HG03139 (cell line): Measurements from ENCODE around the gene ATP6V0E1.
A peak's percentile ranks its signal among the peaks of the same experiment; 100 is the strongest.
"Not testable (repeated sequence)": the region's sequence is repeated elsewhere in the genome, so short reads cannot be mapped to it uniquely, and the experiment has no call there.

Experiments
- ATAC-seq: cut with Tn5 transposase; IDR thresholded peaks from one replicate; pipeline ENCODE4 v1.9.1; 2021; ENCODE audit not compliant: unreplicated experiment

ATP6V0E1 gene

GRCh38 chr5:173001229-173001841 is 17.8 kb downstream of the ATP6V0E1 start:
- ATAC-seq: peak; percentile 63

GRCh38 chr5:173003360-173003759 is 19.8 kb downstream of the ATP6V0E1 start:
- ATAC-seq: no peak

- ATAC-seq: no peak
Measured at GRCh38 chr5:173004013-173004412, 20.4 kb downstream of the ATP6V0E1 start.

GRCh38 chr5:173004447-173004846 is 20.9 kb downstream of the ATP6V0E1 start:
- ATAC-seq: no peak

- ATAC-seq: no peak
Measured at GRCh38 chr5:173010021-173010420, 26.4 kb downstream of the ATP6V0E1 start.

GRCh38 chr5:173010547-173011464 is 27.2 kb downstream of the ATP6V0E1 start:
- no peak for ATAC-seq

- no peak for ATAC-seq
Measured at GRCh38 chr5:173011566-173011965, 28.0 kb downstream of the ATP6V0E1 start.

GRCh38 chr5:173012882-173013281 is 29.3 kb downstream of the ATP6V0E1 start:
- no peak for ATAC-seq

- ATAC-seq: no peak
Measured at GRCh38 chr5:173014671-173015070, 31.1 kb downstream of the ATP6V0E1 start.

- no peak for ATAC-seq
Measured at GRCh38 chr5:173015192-173015591, 31.6 kb downstream of the ATP6V0E1 start.

- ATAC-seq: no peak
Measured at GRCh38 chr5:173015598-173016455, 32.3 kb downstream of the ATP6V0E1 start.

GRCh38 chr5:173016598-173017046 is 33.1 kb downstream of the ATP6V0E1 start:
- ATAC-seq: no peak

- not testable (repeated sequence) for ATAC-seq
Measured at GRCh38 chr5:173017087-173017486, 33.5 kb downstream of the ATP6V0E1 start.

- ATAC-seq: no peak
Measured at GRCh38 chr5:173018358-173018757, 34.8 kb downstream of the ATP6V0E1 start.

- ATAC-seq: no peak
Measured at GRCh38 chr5:173020154-173020581, 36.6 kb downstream of the ATP6V0E1 start.

GRCh38 chr5:173020643-173021042 is 37.1 kb downstream of the ATP6V0E1 start:
- no peak for ATAC-seq

- ATAC-seq: no peak
Measured at GRCh38 chr5:173025651-173026050, 42.1 kb downstream of the ATP6V0E1 start.

GRCh38 chr5:173027905-173028304 is 44.3 kb downstream of the ATP6V0E1 start:
- ATAC-seq: no peak

- ATAC-seq: no peak
Measured at GRCh38 chr5:173028811-173029327, 45.3 kb downstream of the ATP6V0E1 start.

- ATAC-seq: no peak
Measured at GRCh38 chr5:173029499-173029921, 45.9 kb downstream of the ATP6V0E1 start.

GRCh38 chr5:173032096-173032495 is 48.5 kb downstream of the ATP6V0E1 start:
- not testable (repeated sequence) for ATAC-seq
